HG02938 (cell line): Measurements from ENCODE around the gene KRT9.

ENCODE experiments used
- ATAC-seq: cut with Tn5 transposase; IDR thresholded peaks from one replicate; pipeline ENCODE4 v1.9.1; 2021; ENCODE audit warnings: mild to moderate bottlenecking, moderate library complexity; ENCODE audit not compliant: unreplicated experiment

Gene KRT9

GRCh38 chr17:41532947-41533570 lies 38.8 kb downstream of the KRT9 start:
- no peak for ATAC-seq

- no peak for ATAC-seq
Observed at GRCh38 chr17:41531993-41532392, 39.9 kb downstream of the KRT9 start.

- no peak for ATAC-seq
Observed at GRCh38 chr17:41530062-41531048, 41.5 kb downstream of the KRT9 start.

- no peak for ATAC-seq
Observed at GRCh38 chr17:41529491-41529915, 42.4 kb downstream of the KRT9 start.

GRCh38 chr17:41528959-41529353 lies 42.9 kb downstream of the KRT9 start:
- ATAC-seq = no peak

GRCh38 chr17:41527063-41528023 lies 44.5 kb downstream of the KRT9 start:
- ATAC-seq = no peak

GRCh38 chr17:41524261-41524660 lies 47.6 kb downstream of the KRT9 start:
- no peak for ATAC-seq

- no peak for ATAC-seq
Observed at GRCh38 chr17:41523787-41524186, 48.1 kb downstream of the KRT9 start.

GRCh38 chr17:41523225-41523593 lies 48.6 kb downstream of the KRT9 start:
- no peak for ATAC-seq

GRCh38 chr17:41522301-41523224 lies 49.3 kb downstream of the KRT9 start:
- no peak for ATAC-seq

GRCh38 chr17:41521574-41522261 lies 50.1 kb downstream of the KRT9 start:
- no peak for ATAC-seq

- ATAC-seq = no peak
Observed at GRCh38 chr17:41520821-41521521, 50.9 kb downstream of the KRT9 start.

- no peak for ATAC-seq
Observed at GRCh38 chr17:41519501-41520224, 52.2 kb downstream of the KRT9 start.

- ATAC-seq = no peak
Observed at GRCh38 chr17:41518789-41519449, 52.9 kb downstream of the KRT9 start, which contains the start of gene KRT15. Gene KRT15 (minus strand): TSS chr17:41518890. CDS start chr17:41518827, 63 bp downstream.

- ATAC-seq = no peak
Observed at GRCh38 chr17:41518031-41518430, 53.8 kb downstream of the KRT9 start.

GRCh38 chr17:41516830-41517283 lies 55.0 kb downstream of the KRT9 start:
- ATAC-seq = no peak

- no peak for ATAC-seq
Observed at GRCh38 chr17:41516147-41516829, 55.6 kb downstream of the KRT9 start.
